ENCODE measurements around the gene FCF1. TPM values are rescaled to one million over a fixed set of nuclear protein-coding genes. Genes with fewer than 3 reads are reported as not detected.

The FCF1 gene
- polyA plus RNA-seq, 1 of the 3 experiments (the other 2 are of a cell fraction) = 42.6 TPM

GRCh38 chr14:74670726-74671411 lies 42.1 kb upstream of the FCF1 start:
- peaks cover 79 to 83% of the 10 kb centered on the region in 2 experiments for H3K36me3 ChIP-seq (replicated peaks in 1 of 2; ENCODE audit: control insufficient read depth in 1 of 2, insufficient read depth in 2 of 2, low read length in 1 of 2)
- peaks cover 0 to 25% of the 10 kb centered on the region in 2 experiments; a peak in 2 of 4 replicates for H3K4me1 ChIP-seq (ENCODE audit: control insufficient read depth in 1 of 2, insufficient read depth in 2 of 2, low read depth in 1 of 2, low read length in 1 of 2)
- no peak overlapping the region for H3K4me3 ChIP-seq (ENCODE audit: low read depth in 2 of 2, low read length in 1 of 2)
- H4K20me1 ChIP-seq (ENCODE audit: insufficient read depth) = no peaks in the 10 kb centered on the region
- H3K4me2 ChIP-seq = peak overlapping the region; percentile 59; the same call in 1 of the 2 replicates
- ChIA-PET CTCF (interaction anchor here (0.9 to 1.3 kb wide), 2 partner anchors 168 to 375 kb away, joined by 3 to 4 read pairs; no protein-coding TSS in a partner anchor), POLR2A (interaction anchor here (0.7 kb wide), 1 partner anchor 9 kb away, joined by 3 read pairs; no protein-coding TSS in a partner anchor)
- H3F3A ChIP-seq (replicated peaks; ENCODE audit: insufficient read depth) = peaks cover 49% of the 10 kb centered on the region
- TF ChIP-seq RCOR1 (IDR thresholded peaks at IDR 0.05; ENCODE audit: low read length) = no peak
- no peak for TF ChIP-seq REST (IDR thresholded peaks at IDR 0.05; ENCODE audit: low read depth, low read length)
- no peak for TF ChIP-seq NRF1 (IDR thresholded peaks at IDR 0.05; ENCODE audit: low read depth, low read length)
- TF ChIP-seq EZH2phosphoT487 (IDR thresholded peaks at IDR 0.05; ENCODE audit: borderline replicate concordance, low read depth) = no peak
- TF ChIP-seq NFIC (IDR thresholded peaks at IDR 0.05; ENCODE audit: borderline replicate concordance) = no peak
- no peak for TF ChIP-seq FOXJ3 (CRISPR knock-in tag; IDR thresholded peaks at IDR 0.05)
- peak in 1 of 2 experiments; percentile 34; a peak in 1 of 4 replicates for TF ChIP-seq EP300 (IDR thresholded peaks at IDR 0.05; ENCODE audit: borderline replicate concordance in 1 of 2, low read depth in 1 of 2, low read length in 1 of 2)
- TF ChIP-seq SMC3 (IDR thresholded peaks at IDR 0.05; ENCODE audit: low read depth, low read length) = no peak
- TF ChIP-seq MAX (IDR thresholded peaks at IDR 0.05; ENCODE audit: low read depth) = no peak
- TF ChIP-seq TCF12 (IDR thresholded peaks at IDR 0.05) = 0 out of 2 replicates have a peak, but pooled peaks have one; percentile 21
- TF ChIP-seq FOSL2 (IDR thresholded peaks at IDR 0.05; ENCODE audit: borderline replicate concordance, low read depth) = peak; percentile 50
- TF ChIP-seq, protein P1, sequence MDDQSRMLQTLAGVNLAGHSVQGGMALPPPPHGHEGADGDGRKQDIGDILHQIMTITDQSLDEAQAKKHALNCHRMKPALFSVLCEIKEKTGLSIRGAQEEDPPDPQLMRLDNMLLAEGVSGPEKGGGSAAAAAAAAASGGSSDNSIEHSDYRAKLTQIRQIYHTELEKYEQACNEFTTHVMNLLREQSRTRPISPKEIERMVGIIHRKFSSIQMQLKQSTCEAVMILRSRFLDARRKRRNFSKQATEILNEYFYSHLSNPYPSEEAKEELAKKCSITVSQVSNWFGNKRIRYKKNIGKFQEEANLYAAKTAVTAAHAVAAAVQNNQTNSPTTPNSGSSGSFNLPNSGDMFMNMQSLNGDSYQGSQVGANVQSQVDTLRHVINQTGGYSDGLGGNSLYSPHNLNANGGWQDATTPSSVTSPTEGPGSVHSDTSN (IDR thresholded peaks at IDR 0.05) = peak; percentile 42; the same call in 1 of the 2 replicates
- TF ChIP-seq JUND (IDR thresholded peaks at IDR 0.05) = peak; percentile 36
- 57% methylated on average over 9 of the region's 9 CpGs for WGBS (ENCODE audit: low lambda C conversion rate)
- DNase-seq = no peak
- H3K79me2 ChIP-seq (ENCODE audit: insufficient read depth) = no peaks in the 10 kb centered on the region
- no peaks in the 10 kb centered on the region for H3K27me3 ChIP-seq (ENCODE audit: insufficient read depth)
- H3K27ac ChIP-seq (ENCODE audit: low read depth in 2 of 2, low read length in 1 of 2) = peak overlapping the region; percentile 67 to 90; a peak in 3 of 4 replicates
- no peaks in the 10 kb centered on the region for H3K9me2 ChIP-seq
- H3K9me3 ChIP-seq = no peaks in the 10 kb centered on the region
- peak overlapping the region; percentile 57 for H3K9ac ChIP-seq
- H2AFZ ChIP-seq (ENCODE audit: low read depth) = no peak overlapping the region

All from SK-N-SH (cell line).